Astrocyte (in vitro differentiated cells and primary cell): ENCODE results near the gene RNF103. TPM values are rescaled to one million over a fixed set of nuclear protein-coding genes. Genes with fewer than 3 reads are reported as not detected.

Experiments
- DNase-seq: peaks from one replicate; pipeline ENCODE4 v3.0.0-alpha.2; 2010; ENCODE audit warnings: low read depth
- FAIRE-seq: peaks from 2 replicates; lab custom pipeline; 2011; peaks lifted over from hg19 to GRCh38; lab: Jason Lieb, UNC
- H2AFZ ChIP-seq: 2 replicates; pipeline ENCODE4 v1.6.0; 2012; ENCODE audit warnings: low read depth, low read length, inconsistent platforms
- H3K27ac ChIP-seq: 2 replicates; pipeline ENCODE4 v1.5.1; 2011; ENCODE audit warnings: low read depth, low read length, inconsistent platforms
- H3K27me3 ChIP-seq: 2 replicates; pipeline ENCODE4 v1.6.0; 2011; ENCODE audit warnings: low read length, inconsistent platforms; ENCODE audit not compliant: insufficient read depth
- H3K36me3 ChIP-seq: 2 replicates; pipeline ENCODE4 v1.5.1; 2011; ENCODE audit warnings: low read length, inconsistent platforms; ENCODE audit not compliant: insufficient read depth
- H3K4me1 ChIP-seq: 2 replicates; pipeline ENCODE4 v1.5.1; 2011; ENCODE audit warnings: low read length, inconsistent platforms; ENCODE audit not compliant: insufficient read depth
- H3K4me2 ChIP-seq: 2 replicates; pipeline ENCODE4 v1.6.0; 2012; ENCODE audit warnings: low read length, inconsistent platforms
- H3K4me3 ChIP-seq: 2 replicates; pipeline ENCODE4 v1.5.1; 2011; ENCODE audit warnings: low read depth, mild to moderate bottlenecking, low read length, inconsistent platforms; ENCODE audit not compliant: insufficient read depth
- H3K79me2 ChIP-seq: 2 replicates; pipeline ENCODE4 v1.6.0; 2012; ENCODE audit warnings: mild to moderate bottlenecking, low read length, inconsistent platforms; ENCODE audit not compliant: insufficient read depth
- H3K9ac ChIP-seq: 2 replicates; pipeline ENCODE4 v1.6.0; 2012; ENCODE audit warnings: mild to moderate bottlenecking, low read length, inconsistent platforms
- H3K9me3 ChIP-seq: 2 replicates; pipeline ENCODE4 v1.5.1; 2012; ENCODE audit warnings: low read depth, mild to moderate bottlenecking, low read length, inconsistent platforms; ENCODE audit not compliant: insufficient read depth
- H4K20me1 ChIP-seq: 2 replicates; pipeline ENCODE4 v1.6.0; 2012; ENCODE audit warnings: low read length, inconsistent platforms; ENCODE audit not compliant: insufficient read depth
- H3K27ac Mint-ChIP-seq: one replicate; pipeline ENCODE4 v1.8.0; 2021; ENCODE audit warnings: mild to moderate bottlenecking, mixed read lengths; ENCODE audit not compliant: unreplicated experiment
- H3K27me3 Mint-ChIP-seq: one replicate; pipeline ENCODE4 v1.8.0; 2021; ENCODE audit warnings: low read depth, mixed read lengths; ENCODE audit not compliant: unreplicated experiment
- H3K36me3 Mint-ChIP-seq: one replicate; pipeline ENCODE4 v1.8.0; 2021; ENCODE audit warnings: low read depth, mixed read lengths; ENCODE audit not compliant: unreplicated experiment
- H3K4me1 Mint-ChIP-seq: one replicate; pipeline ENCODE4 v1.8.0; 2021; ENCODE audit warnings: low read depth, mixed read lengths; ENCODE audit not compliant: unreplicated experiment
- H3K4me3 Mint-ChIP-seq: one replicate; pipeline ENCODE4 v1.8.0; 2021; ENCODE audit warnings: mild to moderate bottlenecking, moderate library complexity, mixed read lengths; ENCODE audit not compliant: unreplicated experiment
- H3K9me3 Mint-ChIP-seq: one replicate; pipeline ENCODE4 v1.8.0; 2021; ENCODE audit warnings: mild to moderate bottlenecking, mixed read lengths; ENCODE audit not compliant: unreplicated experiment
- EZH2 ChIP-seq: IDR thresholded peaks from 2 replicates; pipeline ENCODE4 v1.6.1; 2012; ENCODE audit warnings: mild to moderate bottlenecking, low read length, inconsistent platforms; ENCODE audit not compliant: insufficient read depth
- total RNA-seq: library from RNA; stranded (reverse); gene quantifications from 2 replicates; pipeline ENCODE4 v1.2.1, GENCODE V29; 2021
- TF ChIP-seq, protein P1 (sequence below): IDR thresholded peaks from 2 replicates; pipeline ENCODE4 v1.5.1; 2011; ENCODE audit warnings: low read depth, mild to moderate bottlenecking, inconsistent platforms, low read length, moderate library complexity; ENCODE audit not compliant: insufficient read depth

Gene RNF103
- total RNA-seq, 1 donor from 2014 or later = 21.5 TPM

DNA sequence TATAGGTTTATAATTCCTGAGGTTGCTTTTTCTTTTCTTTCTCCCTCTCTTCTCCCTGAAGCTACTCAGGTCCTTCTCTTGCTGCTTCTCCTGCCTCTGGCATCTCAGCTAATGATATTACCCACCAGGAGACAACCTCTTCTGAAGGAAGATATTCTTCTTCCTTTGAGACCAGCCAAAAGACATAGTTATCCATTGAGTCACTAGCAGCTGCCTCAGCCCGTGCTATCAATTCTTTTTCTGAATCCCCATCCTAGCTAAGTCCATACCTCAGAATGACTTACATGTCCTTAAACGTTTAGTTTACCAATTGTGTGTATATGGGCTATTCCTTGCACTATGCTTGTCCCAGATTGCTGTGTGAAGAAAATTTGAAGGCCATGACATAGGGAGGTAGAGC, 25.0 kb upstream of the RNF103 start:
- H3K9ac ChIP-seq = no peak overlapping the region
- no peak for FAIRE-seq

DNA sequence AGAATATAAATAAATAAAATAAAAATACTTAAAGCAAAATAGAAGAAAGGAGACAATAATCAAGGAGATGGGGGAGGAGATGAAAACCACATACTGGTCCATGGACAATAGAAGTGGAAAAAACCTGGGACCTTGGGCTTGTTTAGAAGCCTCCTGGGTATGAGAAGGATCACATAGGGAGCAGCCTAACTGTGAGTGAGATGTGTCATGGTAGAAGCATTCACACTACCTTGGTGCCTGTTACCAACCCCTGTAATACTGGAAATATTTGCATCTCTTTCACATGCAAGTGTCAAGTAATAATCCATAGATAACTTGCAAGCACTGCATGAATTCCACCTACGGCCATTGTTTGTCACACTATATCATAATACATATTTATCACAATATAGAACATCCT, 23.2 kb upstream of the RNF103 start:
- Histone ChIP-seq H3K4me3 (no peak overlapping the region), H3K4me1 (no peaks in the 10 kb centered on the region), H3K27me3 (no peaks in the 10 kb centered on the region), H3K4me2 (no peak overlapping the region), H3K27ac (no peak overlapping the region), H3K9ac (no peak overlapping the region), H3K9me3 (no peaks in the 10 kb centered on the region), H2AFZ (no peak overlapping the region), H4K20me1 (no peaks in the 10 kb centered on the region), H3K36me3 (no peaks in the 10 kb centered on the region), H3K79me2 (no peaks in the 10 kb centered on the region)
- Mint-ChIP-seq H3K4me1 (peaks cover 8% of the 10 kb centered on the region), H3K4me3 (no peak overlapping the region), H3K36me3 (no peaks in the 10 kb centered on the region), H3K27me3 (no peaks in the 10 kb centered on the region), H3K27ac (no peak overlapping the region), H3K9me3 (peaks cover 6% of the 10 kb centered on the region)
- FAIRE-seq (no peak), DNase-seq (no peak)
- TF ChIP-seq, protein P1, sequence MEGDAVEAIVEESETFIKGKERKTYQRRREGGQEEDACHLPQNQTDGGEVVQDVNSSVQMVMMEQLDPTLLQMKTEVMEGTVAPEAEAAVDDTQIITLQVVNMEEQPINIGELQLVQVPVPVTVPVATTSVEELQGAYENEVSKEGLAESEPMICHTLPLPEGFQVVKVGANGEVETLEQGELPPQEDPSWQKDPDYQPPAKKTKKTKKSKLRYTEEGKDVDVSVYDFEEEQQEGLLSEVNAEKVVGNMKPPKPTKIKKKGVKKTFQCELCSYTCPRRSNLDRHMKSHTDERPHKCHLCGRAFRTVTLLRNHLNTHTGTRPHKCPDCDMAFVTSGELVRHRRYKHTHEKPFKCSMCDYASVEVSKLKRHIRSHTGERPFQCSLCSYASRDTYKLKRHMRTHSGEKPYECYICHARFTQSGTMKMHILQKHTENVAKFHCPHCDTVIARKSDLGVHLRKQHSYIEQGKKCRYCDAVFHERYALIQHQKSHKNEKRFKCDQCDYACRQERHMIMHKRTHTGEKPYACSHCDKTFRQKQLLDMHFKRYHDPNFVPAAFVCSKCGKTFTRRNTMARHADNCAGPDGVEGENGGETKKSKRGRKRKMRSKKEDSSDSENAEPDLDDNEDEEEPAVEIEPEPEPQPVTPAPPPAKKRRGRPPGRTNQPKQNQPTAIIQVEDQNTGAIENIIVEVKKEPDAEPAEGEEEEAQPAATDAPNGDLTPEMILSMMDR = no peak
- no peak for TF ChIP-seq EZH2

More for the DNA sequence above, 25.0 kb upstream of the RNF103 start:
- Mint-ChIP-seq H3K27me3 (no peaks in the 10 kb centered on the region), H3K4me1 (peaks cover 8% of the 10 kb centered on the region), H3K27ac (no peak overlapping the region), H3K9me3 (peaks cover 6% of the 10 kb centered on the region), H3K36me3 (no peaks in the 10 kb centered on the region), H3K4me3 (no peak overlapping the region)
- Histone ChIP-seq H3K4me2 (no peak overlapping the region), H3K36me3 (no peaks in the 10 kb centered on the region), H2AFZ (no peak overlapping the region), H3K9me3 (no peaks in the 10 kb centered on the region), H3K4me1 (no peaks in the 10 kb centered on the region), H4K20me1 (no peaks in the 10 kb centered on the region), H3K4me3 (no peak overlapping the region), H3K27ac (no peak overlapping the region), H3K27me3 (no peaks in the 10 kb centered on the region), H3K79me2 (no peaks in the 10 kb centered on the region)
- TF ChIP-seq, protein P1 = no peak
- DNase-seq = no peak

DNA sequence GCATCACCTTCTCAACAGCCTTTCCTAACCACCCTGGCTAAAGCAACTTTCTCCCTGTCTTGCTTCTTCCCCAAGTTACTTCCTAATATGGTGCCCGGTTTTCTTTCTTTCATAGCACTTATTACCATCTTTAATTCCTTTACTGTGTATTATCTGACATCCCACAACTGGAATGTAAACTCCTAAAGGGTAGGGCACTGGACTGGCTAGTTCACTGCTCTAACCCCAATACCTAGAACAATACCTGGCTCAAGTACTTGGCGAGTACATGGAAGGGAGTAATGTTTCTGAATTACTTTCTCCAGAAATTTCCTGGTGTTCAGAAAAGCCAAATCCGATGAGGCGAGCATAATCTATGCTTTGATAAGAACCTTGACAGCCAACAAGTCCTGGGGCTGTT, 22.7 kb upstream of the RNF103 start:
- H3K9me3 ChIP-seq = no peaks in the 10 kb centered on the region
- Mint-ChIP-seq H3K4me1 (peaks cover 8% of the 10 kb centered on the region), H3K27ac (no peak overlapping the region), H3K4me3 (no peak overlapping the region), H3K36me3 (no peaks in the 10 kb centered on the region), H3K9me3 (peaks cover 6% of the 10 kb centered on the region), H3K27me3 (no peaks in the 10 kb centered on the region)
- H3K27ac ChIP-seq = no peak overlapping the region
- H3K4me2 ChIP-seq = no peak overlapping the region
- H3K79me2 ChIP-seq = no peaks in the 10 kb centered on the region
- H3K9ac ChIP-seq = no peak overlapping the region
- TF ChIP-seq EZH2 = no peak
- FAIRE-seq = no peak
- H3K4me3 ChIP-seq = no peak overlapping the region
- H3K36me3 ChIP-seq = no peaks in the 10 kb centered on the region
- H3K4me1 ChIP-seq = no peaks in the 10 kb centered on the region
- no peak overlapping the region for H2AFZ ChIP-seq
- no peaks in the 10 kb centered on the region for H3K27me3 ChIP-seq
- no peaks in the 10 kb centered on the region for H4K20me1 ChIP-seq
- no peak for DNase-seq
